ENCODE data around the gene TBC1D9. TPM values are rescaled to one million over a fixed set of nuclear protein-coding genes. Genes with fewer than 3 reads are reported as not detected.

TBC1D9 gene
- total and polyA plus RNA-seq, 2 of the 13 experiments (the other 11 are each of a cell fraction or from before 2014, with no cell fraction given): 11.9 to 12.2 TPM

DNA sequence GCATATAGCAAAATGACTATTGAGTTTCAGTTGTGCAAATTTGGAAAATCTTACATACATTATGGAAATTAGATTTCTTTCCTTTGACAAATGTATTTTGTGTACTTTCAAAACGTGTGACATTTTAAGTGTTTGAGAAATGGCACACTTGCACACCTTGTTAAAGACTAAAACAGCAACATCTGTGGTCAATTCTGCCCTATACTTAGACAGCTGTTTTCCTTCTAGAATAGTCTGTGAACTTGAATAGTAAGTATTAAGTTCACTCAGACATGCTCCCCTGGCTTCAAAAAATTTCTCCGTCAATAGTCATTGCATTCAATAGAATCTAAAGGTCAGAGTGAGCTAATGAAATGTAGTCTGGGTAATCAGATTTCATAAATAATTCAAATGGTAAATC lies 21.7 kb upstream of the TBC1D9 start (continued):
- no peak for TF ChIP-seq TBX2 (CRISPR knock-in tag; IDR thresholded peaks at IDR 0.05; ENCODE audit: borderline replicate concordance)
- no peak for TF ChIP-seq ZBTB26 (CRISPR knock-in tag; IDR thresholded peaks at IDR 0.05; ENCODE audit: borderline replicate concordance)
- no peak for TF ChIP-seq RNF2 (conservative IDR thresholded peaks at IDR 0.05; ENCODE audit: low read depth)
- TF ChIP-seq ZNF430 (CRISPR knock-in tag; IDR thresholded peaks at IDR 0.05): no peak
- no peak for TF ChIP-seq ZNF773 (CRISPR knock-in tag; IDR thresholded peaks at IDR 0.05; ENCODE audit: borderline replicate concordance)
- no peak for TF ChIP-seq DRAP1 (CRISPR knock-in tag; IDR thresholded peaks at IDR 0.05)
- no peak for TF ChIP-seq SMAD3 (CRISPR knock-in tag; IDR thresholded peaks at IDR 0.05)
- no peak for TF ChIP-seq RARA (CRISPR knock-in tag; IDR thresholded peaks at IDR 0.05)
- TF ChIP-seq RBM39 (IDR thresholded peaks at IDR 0.05; ENCODE audit: low read depth, low read length, poor library complexity, severe bottlenecking): no peak
- TF ChIP-seq ZNF841 (CRISPR knock-in tag; IDR thresholded peaks at IDR 0.05; ENCODE audit: borderline replicate concordance): no peak
- no peak for TF ChIP-seq ZNF776 (CRISPR knock-in tag; IDR thresholded peaks at IDR 0.05)

- H3K4me2 ChIP-seq (ENCODE audit: low read depth, low read length): no peak overlapping the region
- no peak overlapping the region for H3K9ac ChIP-seq (ENCODE audit: insufficient read depth, low read depth, low read length)
- no peak for DNase-seq (ENCODE audit: low spot score)
- ChIA-PET CTCF (ENCODE audit: low intra/inter-chr PET ratio, low total read pairs) (no interaction called here), POLR2A (interaction anchor here (1.6 kb wide), 1 partner anchor 21 kb away, joined by 4 read pairs; the partner anchor contains the start of gene TBC1D9)
- H3K27ac ChIP-seq (ENCODE audit: extremely low read length, insufficient read depth, low read length): no peak overlapping the region
- 10% methylated on average over 1 of the region's 1 CpG for WGBS (ENCODE audit: low lambda C conversion rate)
- no peaks in the 10 kb centered on the region for H3K9me3 ChIP-seq (ENCODE audit: low read length)
- H3K36me3 ChIP-seq (replicated peaks in 1 of 2; ENCODE audit: control insufficient read depth in 1 of 2, insufficient read depth in 2 of 2, low read length in 2 of 2): no peaks in the 10 kb centered on the region
- no peak for ATAC-seq
- FAIRE-seq: no peak
- in situ Hi-C loops (cut with HindIII; ENCODE audit: extremely low pct_ligation_motif_present, low pct_unique_long_range_greater_than_20kb): no loop called here
- H3K4me3 ChIP-seq (replicated peaks in 1 of 3; ENCODE audit: insufficient read depth in 1 of 3, low read depth in 2 of 3, low read length in 3 of 3): no peak overlapping the region
- no peaks in the 10 kb centered on the region for H3K79me2 ChIP-seq (ENCODE audit: insufficient read depth, low read length)
- peaks cover 7% of the 10 kb centered on the region; the same call in 1 of the 2 replicates for H3K4me1 ChIP-seq (ENCODE audit: insufficient read depth, low read length)
- no peaks in the 10 kb centered on the region for H4K20me1 ChIP-seq (ENCODE audit: insufficient read depth, low read length)
- TF ChIP-seq, protein P1, sequence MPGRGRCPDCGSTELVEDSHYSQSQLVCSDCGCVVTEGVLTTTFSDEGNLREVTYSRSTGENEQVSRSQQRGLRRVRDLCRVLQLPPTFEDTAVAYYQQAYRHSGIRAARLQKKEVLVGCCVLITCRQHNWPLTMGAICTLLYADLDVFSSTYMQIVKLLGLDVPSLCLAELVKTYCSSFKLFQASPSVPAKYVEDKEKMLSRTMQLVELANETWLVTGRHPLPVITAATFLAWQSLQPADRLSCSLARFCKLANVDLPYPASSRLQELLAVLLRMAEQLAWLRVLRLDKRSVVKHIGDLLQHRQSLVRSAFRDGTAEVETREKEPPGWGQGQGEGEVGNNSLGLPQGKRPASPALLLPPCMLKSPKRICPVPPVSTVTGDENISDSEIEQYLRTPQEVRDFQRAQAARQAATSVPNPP (CRISPR knock-in tag; IDR thresholded peaks at IDR 0.05): no peak
- TF ChIP-seq CTCF (CRISPR knock-in tag; IDR thresholded peaks at IDR 0.05): no peak
- intact Hi-C loops (cut with micrococcal nuclease; ENCODE audit: unreplicated experiment): no loop called here
- H3K27me3 ChIP-seq (ENCODE audit: control insufficient read depth in 1 of 2, insufficient read depth in 2 of 2, low read length in 2 of 2): no peaks in the 10 kb centered on the region; a peak in 1 of 5 replicates
- no TSS peak for BruUV-seq (replicated peaks)
- no peak overlapping the region for H2AFZ ChIP-seq (ENCODE audit: low read length)
Observed at GRCh38 chr4:140777386-140777785, 21.2 kb upstream of the TBC1D9 start.

All from HepG2 (cell line).